ENCODE measurements around the gene A1CF. TPM values are rescaled to one million over a fixed set of nuclear protein-coding genes. Genes with fewer than 3 reads are reported as not detected.

Gene A1CF
- total RNA-seq, 1 experiment from 2014 or later = not detected

GRCh38 chr10:50850578-50851230 lies 34.7 kb downstream of the A1CF start:
- Histone ChIP-seq H3F3A (ENCODE audit: insufficient read depth, low read depth) (no peaks in the 10 kb centered on the region), H3K9me3 (ENCODE audit: insufficient read depth, low read depth) (0 out of 2 replicates have a peak, but pooled peaks cover 10% of the 10 kb centered on the region), H3K79me2 (ENCODE audit: low read depth) (no peaks in the 10 kb centered on the region), H3K9me2 (ENCODE audit: insufficient read depth) (0 out of 2 replicates have a peak, but pooled peaks cover 4% of the 10 kb centered on the region), H3K27me3 (ENCODE audit: insufficient read depth, low read depth) (no peaks in the 10 kb centered on the region), H3K36me3 (ENCODE audit: low read depth) (no peaks in the 10 kb centered on the region), H3K27ac (no peak overlapping the region), H2AFZ (no peak overlapping the region), H3K4me1 (replicated peaks; ENCODE audit: insufficient read depth) (peaks cover 10% of the 10 kb centered on the region; the same call in 1 of the 2 replicates), H3K4me3 (peak overlapping the region; percentile 15; the same call in 1 of the 2 replicates), H4K20me1 (ENCODE audit: insufficient read depth) (no peaks in the 10 kb centered on the region), H3K4me2 (no peak overlapping the region)
- ChIA-PET CTCF (no interaction called here), POLR2A (ENCODE audit: unreplicated experiment) (no interaction called here)
- no peak for DNase-seq
- TF ChIP-seq EZH2 (IDR thresholded peaks at IDR 0.05; ENCODE audit: low read depth) = no peak
- TF ChIP-seq CTCF (conservative IDR thresholded peaks at IDR 0.05) = no peak
- BruUV-seq (replicated peaks) = no TSS peak
- intact Hi-C loops (cut with micrococcal nuclease; ENCODE audit: unreplicated experiment) = no loop called here

DNA sequence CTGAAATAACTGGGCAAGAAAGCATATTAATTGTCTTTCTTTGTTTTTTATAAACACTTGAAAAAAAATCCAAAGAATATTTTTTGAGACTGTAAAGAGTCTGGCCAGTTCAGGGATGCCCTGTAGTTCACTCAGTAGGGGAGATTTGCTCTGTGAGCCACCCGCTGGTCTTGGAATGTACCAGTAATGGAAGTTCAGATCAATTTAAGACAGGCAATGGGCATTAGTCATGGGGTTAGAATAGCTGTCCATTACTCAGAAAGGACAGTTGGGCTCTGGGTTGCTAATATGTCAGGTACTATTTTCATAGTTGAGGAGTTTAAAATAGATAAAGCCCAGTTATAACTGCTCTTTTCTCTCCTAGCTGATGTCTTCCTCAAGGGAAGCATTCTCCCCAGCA lies 38.7 kb downstream of the A1CF start:
- no peak overlapping the region for H3K4me3 ChIP-seq
- no peaks in the 10 kb centered on the region for H3K36me3 ChIP-seq (ENCODE audit: low read depth)
- no peaks in the 10 kb centered on the region for H3F3A ChIP-seq (ENCODE audit: insufficient read depth, low read depth)
- H4K20me1 ChIP-seq (ENCODE audit: insufficient read depth) = no peaks in the 10 kb centered on the region
- H3K79me2 ChIP-seq (ENCODE audit: low read depth) = no peaks in the 10 kb centered on the region
- H3K9me2 ChIP-seq (ENCODE audit: insufficient read depth) = 0 out of 2 replicates have a peak, but pooled peaks cover 4% of the 10 kb centered on the region
- DNase-seq = no peak
- CTCF ChIA-PET = no interaction called here
- no peak overlapping the region for H2AFZ ChIP-seq
- H3K4me2 ChIP-seq = no peak overlapping the region
- no peaks in the 10 kb centered on the region for H3K27me3 ChIP-seq (ENCODE audit: insufficient read depth, low read depth)
- POLR2A ChIA-PET (ENCODE audit: unreplicated experiment) = no interaction called here
- intact Hi-C loops (cut with micrococcal nuclease; ENCODE audit: unreplicated experiment) = no loop called here
- H3K27ac ChIP-seq = no peak overlapping the region
- H3K9me3 ChIP-seq (ENCODE audit: insufficient read depth, low read depth) = 0 out of 2 replicates have a peak, but pooled peaks cover 10% of the 10 kb centered on the region
- TF ChIP-seq EZH2 (IDR thresholded peaks at IDR 0.05; ENCODE audit: low read depth) (no peak), CTCF (conservative IDR thresholded peaks at IDR 0.05) (no peak)
- BruUV-seq (replicated peaks) = no TSS peak
- peaks cover 10% of the 10 kb centered on the region; the same call in 1 of the 2 replicates for H3K4me1 ChIP-seq (replicated peaks; ENCODE audit: insufficient read depth)

GRCh38 chr10:50837095-50837494 lies 48.3 kb downstream of the A1CF start:
- Histone ChIP-seq H2AFZ (no peak overlapping the region), H3K9me2 (ENCODE audit: insufficient read depth) (no peaks in the 10 kb centered on the region), H3K27ac (no peak overlapping the region), H3K4me2 (no peak overlapping the region), H3K36me3 (ENCODE audit: low read depth) (no peaks in the 10 kb centered on the region), H3K27me3 (ENCODE audit: insufficient read depth, low read depth) (peaks cover 7% of the 10 kb centered on the region; the same call in 1 of the 2 replicates), H3K9me3 (ENCODE audit: insufficient read depth, low read depth) (no peaks in the 10 kb centered on the region), H3K79me2 (ENCODE audit: low read depth) (no peaks in the 10 kb centered on the region), H3K4me3 (no peak overlapping the region), H4K20me1 (ENCODE audit: insufficient read depth) (no peaks in the 10 kb centered on the region), H3F3A (ENCODE audit: insufficient read depth, low read depth) (no peaks in the 10 kb centered on the region), H3K4me1 (replicated peaks; ENCODE audit: insufficient read depth) (no peaks in the 10 kb centered on the region)
- ChIA-PET CTCF (no interaction called here), POLR2A (ENCODE audit: unreplicated experiment) (no interaction called here)
- no peak for DNase-seq
- BruUV-seq (replicated peaks) = no TSS peak
- TF ChIP-seq EZH2 (IDR thresholded peaks at IDR 0.05; ENCODE audit: low read depth) (no peak), CTCF (conservative IDR thresholded peaks at IDR 0.05) (no peak)
- intact Hi-C loops (cut with micrococcal nuclease; ENCODE audit: unreplicated experiment) = no loop called here
